Measurements from ENCODE around the gene CDH4. TPM values are rescaled to one million over a fixed set of nuclear protein-coding genes. Genes with fewer than 3 reads are reported as not detected.

CDH4 gene
- total and polyA plus RNA-seq, 2 donors (not counting 3 experiments of a cell fraction or from before 2014, with no cell fraction given), result 0.17 to 0.51 TPM

DNA sequence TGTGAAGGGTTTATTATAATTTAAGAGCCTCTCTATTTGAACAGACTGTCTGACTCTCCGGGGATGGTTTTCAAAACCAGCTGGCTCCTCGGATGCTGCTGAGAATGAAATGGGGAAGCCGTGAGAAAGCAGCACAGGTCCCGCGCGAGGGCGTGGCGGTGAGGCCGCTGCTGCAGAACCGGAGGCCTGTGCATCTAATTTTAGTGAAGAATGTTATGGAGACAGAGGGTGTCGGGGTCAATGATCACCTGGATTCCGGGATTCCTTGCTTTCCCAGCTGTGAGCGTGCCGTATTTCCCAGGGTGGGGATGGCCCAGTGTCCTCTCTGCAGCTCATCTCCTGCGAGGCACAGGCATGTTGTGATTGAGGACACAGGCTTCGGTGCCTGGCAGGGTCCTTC is 348.0 kb downstream of the CDH4 start:
- ChIA-PET POLR2A (no interaction called here), CTCF (no interaction called here)
- no peak overlapping the region for H3K4me2 ChIP-seq (ENCODE audit: insufficient read depth, low read length)
- TF ChIP-seq EZH2 (IDR thresholded peaks at IDR 0.05; ENCODE audit: borderline replicate concordance, low read depth, low read length, severe bottlenecking) (no peak), POLR2AphosphoS5 (IDR thresholded peaks at IDR 0.05; ENCODE audit: insufficient read depth, low read depth, low read length) (no peak), POLR2A (IDR thresholded peaks at IDR 0.05; ENCODE audit: low read depth, low read length) (no peak), FOS (IDR thresholded peaks at IDR 0.05; ENCODE audit: borderline replicate concordance, insufficient read depth, low read length) (no peak), MYC (IDR thresholded peaks at IDR 0.05; ENCODE audit: low read depth, low read length) (no peak), GATA2 (IDR thresholded peaks at IDR 0.05; ENCODE audit: insufficient read depth, insufficient read length, low read depth, low read length) (no peak), JUN (IDR thresholded peaks at IDR 0.05; ENCODE audit: borderline replicate concordance, insufficient read depth, insufficient read length, low read depth) (no peak)
- TF ChIP-seq, protein P1, sequence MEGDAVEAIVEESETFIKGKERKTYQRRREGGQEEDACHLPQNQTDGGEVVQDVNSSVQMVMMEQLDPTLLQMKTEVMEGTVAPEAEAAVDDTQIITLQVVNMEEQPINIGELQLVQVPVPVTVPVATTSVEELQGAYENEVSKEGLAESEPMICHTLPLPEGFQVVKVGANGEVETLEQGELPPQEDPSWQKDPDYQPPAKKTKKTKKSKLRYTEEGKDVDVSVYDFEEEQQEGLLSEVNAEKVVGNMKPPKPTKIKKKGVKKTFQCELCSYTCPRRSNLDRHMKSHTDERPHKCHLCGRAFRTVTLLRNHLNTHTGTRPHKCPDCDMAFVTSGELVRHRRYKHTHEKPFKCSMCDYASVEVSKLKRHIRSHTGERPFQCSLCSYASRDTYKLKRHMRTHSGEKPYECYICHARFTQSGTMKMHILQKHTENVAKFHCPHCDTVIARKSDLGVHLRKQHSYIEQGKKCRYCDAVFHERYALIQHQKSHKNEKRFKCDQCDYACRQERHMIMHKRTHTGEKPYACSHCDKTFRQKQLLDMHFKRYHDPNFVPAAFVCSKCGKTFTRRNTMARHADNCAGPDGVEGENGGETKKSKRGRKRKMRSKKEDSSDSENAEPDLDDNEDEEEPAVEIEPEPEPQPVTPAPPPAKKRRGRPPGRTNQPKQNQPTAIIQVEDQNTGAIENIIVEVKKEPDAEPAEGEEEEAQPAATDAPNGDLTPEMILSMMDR (IDR thresholded peaks at IDR 0.05; ENCODE audit: extremely low read depth in 1 of 2, insufficient read depth in 1 of 2, low read depth in 1 of 2, low read length in 2 of 2), result no peak
- TF ChIP-seq, protein P2, sequence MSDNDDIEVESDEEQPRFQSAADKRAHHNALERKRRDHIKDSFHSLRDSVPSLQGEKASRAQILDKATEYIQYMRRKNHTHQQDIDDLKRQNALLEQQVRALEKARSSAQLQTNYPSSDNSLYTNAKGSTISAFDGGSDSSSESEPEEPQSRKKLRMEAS (IDR thresholded peaks at IDR 0.05; ENCODE audit: insufficient read depth, insufficient read length), result no peak
- dilution Hi-C loops (cut with MboI; ENCODE audit: extremely low pct_ligation_motif_present, low sequenced_read_pairs) (no loop called here), intact Hi-C loops (cut with micrococcal nuclease) (no loop called here)
- H3K9me1 ChIP-seq (replicated peaks; ENCODE audit: control insufficient read depth, extremely low read depth, insufficient read depth, low read length), result no peaks in the 10 kb centered on the region
- H3K79me2 ChIP-seq (ENCODE audit: control insufficient read depth, insufficient read depth, low read length), result no peaks in the 10 kb centered on the region
- no peak overlapping the region for H2AFZ ChIP-seq (ENCODE audit: low read depth, low read length)
- H3K27me3 ChIP-seq (ENCODE audit: control insufficient read depth in 2 of 2, insufficient read depth in 2 of 2, low read length in 2 of 2), result no peaks in the 10 kb centered on the region
- peaks cover 13% of the 10 kb centered on the region for H3K9me3 ChIP-seq (replicated peaks; ENCODE audit: control insufficient read depth, insufficient read depth, low read length)
- H3K36me3 ChIP-seq (ENCODE audit: control insufficient read depth in 2 of 2, extremely low read depth in 1 of 2, insufficient read depth in 2 of 2, low read length in 2 of 2), result no peaks in the 10 kb centered on the region
- H3K4me3 ChIP-seq (replicated peaks in 1 of 3; ENCODE audit: insufficient read depth in 1 of 3, low read depth in 1 of 3, low read length in 3 of 3), result no peak overlapping the region
- DNase-seq (ENCODE audit: low read depth, low spot score), result no peak
- no peaks in the 10 kb centered on the region for H3K4me1 ChIP-seq (ENCODE audit: control insufficient read depth, extremely low read depth, insufficient read depth, low read length)
- BruUV-seq (replicated peaks), result no TSS peak
- H3K27ac ChIP-seq (ENCODE audit: insufficient read depth, low read depth, low read length), result no peak overlapping the region
- no peak overlapping the region for H3K9ac ChIP-seq (replicated peaks; ENCODE audit: extremely low read depth, insufficient read depth, low read length)
- H4K20me1 ChIP-seq (replicated peaks; ENCODE audit: control insufficient read depth, extremely low read depth, insufficient read depth, low read length), result no peaks in the 10 kb centered on the region
- FAIRE-seq, result no peak

Measured in endothelial cell of umbilical vein (primary cell).